Karpas-422 (cell line): ENCODE results near the gene TBC1D7. TPM values are rescaled to one million over a fixed set of nuclear protein-coding genes. Genes with fewer than 3 reads are reported as not detected.

Experiments used
- DNase-seq: peaks from one replicate; pipeline ENCODE4 v3.0.0-alpha.2; 2015
- H2AFZ ChIP-seq: fragments of 200-600 bp; sonication (generic); 2 replicates; pipeline ENCODE4 v1.6.1; 2014; ENCODE audit warnings: antibody characterized with exemption, low read length, mixed read lengths
- H3K27ac ChIP-seq: fragments of 200-600 bp; sonication (generic); 2 replicates; pipeline ENCODE4 v1.5.1; 2014; ENCODE audit warnings: mild to moderate bottlenecking, low read length, moderate library complexity
- H3K27me3 ChIP-seq: fragments of 200-600 bp; sonication (generic); 2 replicates; pipeline ENCODE4 v1.6.1; 2014; ENCODE audit warnings: low read length, mixed read lengths
- H3K36me3 ChIP-seq: fragments of 200-600 bp; sonication (generic); 2 replicates; pipeline ENCODE4 v1.6.1; 2014; ENCODE audit warnings: low read length, mixed read lengths; ENCODE audit not compliant: insufficient read depth
- H3K4me1 ChIP-seq: fragments of 200-600 bp; sonication (generic); 2 replicates; pipeline ENCODE4 v1.6.1; 2014; ENCODE audit warnings: mild to moderate bottlenecking, low read length, mixed read lengths
- H3K4me2 ChIP-seq: fragments of 200-600 bp; sonication (generic); 2 replicates; pipeline ENCODE4 v1.6.1; 2014; ENCODE audit warnings: low read length, low read depth, mild to moderate bottlenecking; ENCODE audit not compliant: poor library complexity, severe bottlenecking
- H3K4me3 ChIP-seq: fragments of 200-600 bp; sonication (generic); 2 replicates; pipeline ENCODE4 v1.5.1; 2014; ENCODE audit warnings: mild to moderate bottlenecking, antibody characterized with exemption, low read length, mixed read lengths
- H3K79me2 ChIP-seq: fragments of 200-600 bp; sonication (generic); 2 replicates; pipeline ENCODE4 v1.6.1; 2014; ENCODE audit warnings: mild to moderate bottlenecking, low read length, mixed read lengths
- H3K9ac ChIP-seq: fragments of 200-600 bp; sonication (generic); 2 replicates; pipeline ENCODE4 v1.6.0; 2014; ENCODE audit warnings: low read length
- H3K9me2 ChIP-seq: fragments of 200-600 bp; sonication (generic), shearing (Covaris generic); replicated peaks from 2 replicates; pipeline ENCODE4 v1.6.0; 2014; ENCODE audit warnings: mild to moderate bottlenecking, low read length, moderate library complexity; ENCODE audit not compliant: insufficient read depth
- H3K9me3 ChIP-seq: fragments of 300-700, 200-600 bp; sonication (generic); 2 replicates; pipeline ENCODE4 v1.6.1; 2014; ENCODE audit warnings: low read length, mixed read lengths
- H4K20me1 ChIP-seq: fragments of 200-600 bp; sonication (generic); 2 replicates; pipeline ENCODE4 v1.6.1; 2014; ENCODE audit warnings: mild to moderate bottlenecking, antibody characterized with exemption, low read length, low read depth; ENCODE audit not compliant: insufficient read depth
- total RNA-seq: library from RNA; depleted of rRNA; stranded (reverse); fragments of >200 nt; shearing (Covaris generic); gene quantifications from 2 replicates; pipeline ENCODE4 v1.2.3, GENCODE V29; 2014; ENCODE audit warnings: low replicate concordance

Gene TBC1D7
- total RNA-seq, 1 experiment from 2014 or later, result 28.6 TPM

DNA sequence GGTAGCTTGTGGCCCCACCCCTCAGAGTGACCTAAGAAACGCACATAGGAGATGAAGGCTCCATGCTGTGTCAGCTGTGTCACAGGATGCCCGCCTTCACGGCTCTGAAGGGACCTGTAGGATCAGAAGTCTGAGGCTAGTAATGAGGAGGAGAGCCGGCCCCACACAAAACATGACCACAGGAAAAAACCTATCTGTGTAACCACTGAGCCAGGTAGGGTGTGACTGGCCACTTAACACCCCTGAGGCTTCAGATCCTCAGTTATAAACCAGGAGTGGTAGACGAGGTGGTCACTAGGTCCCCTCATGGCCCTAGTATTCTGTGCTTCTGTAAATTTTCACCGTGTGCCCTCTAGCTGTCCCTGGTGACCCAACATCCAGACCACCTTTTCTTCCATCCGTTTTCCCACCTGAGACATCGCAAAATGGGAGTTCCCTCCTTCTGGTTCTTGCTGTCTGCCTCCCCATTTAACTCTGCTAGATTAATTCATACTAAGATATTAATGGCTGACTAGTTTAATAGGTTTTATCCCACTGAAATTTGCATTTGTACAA lies 52.8 kb downstream of the TBC1D7 start:
- Histone ChIP-seq H3K79me2 (no peaks in the 10 kb centered on the region), H3K4me1 (peaks cover 38% of the 10 kb centered on the region), H4K20me1 (no peaks in the 10 kb centered on the region), H3K9me3 (no peaks in the 10 kb centered on the region), H3K27ac (no peak overlapping the region), H3K4me3 (no peak overlapping the region), H3K27me3 (no peaks in the 10 kb centered on the region), H3K36me3 (no peaks in the 10 kb centered on the region), H2AFZ (no peak overlapping the region), H3K4me2 (no peak overlapping the region), H3K9ac (no peak overlapping the region), H3K9me2 (no peaks in the 10 kb centered on the region)
- DNase-seq, result no peak

DNA sequence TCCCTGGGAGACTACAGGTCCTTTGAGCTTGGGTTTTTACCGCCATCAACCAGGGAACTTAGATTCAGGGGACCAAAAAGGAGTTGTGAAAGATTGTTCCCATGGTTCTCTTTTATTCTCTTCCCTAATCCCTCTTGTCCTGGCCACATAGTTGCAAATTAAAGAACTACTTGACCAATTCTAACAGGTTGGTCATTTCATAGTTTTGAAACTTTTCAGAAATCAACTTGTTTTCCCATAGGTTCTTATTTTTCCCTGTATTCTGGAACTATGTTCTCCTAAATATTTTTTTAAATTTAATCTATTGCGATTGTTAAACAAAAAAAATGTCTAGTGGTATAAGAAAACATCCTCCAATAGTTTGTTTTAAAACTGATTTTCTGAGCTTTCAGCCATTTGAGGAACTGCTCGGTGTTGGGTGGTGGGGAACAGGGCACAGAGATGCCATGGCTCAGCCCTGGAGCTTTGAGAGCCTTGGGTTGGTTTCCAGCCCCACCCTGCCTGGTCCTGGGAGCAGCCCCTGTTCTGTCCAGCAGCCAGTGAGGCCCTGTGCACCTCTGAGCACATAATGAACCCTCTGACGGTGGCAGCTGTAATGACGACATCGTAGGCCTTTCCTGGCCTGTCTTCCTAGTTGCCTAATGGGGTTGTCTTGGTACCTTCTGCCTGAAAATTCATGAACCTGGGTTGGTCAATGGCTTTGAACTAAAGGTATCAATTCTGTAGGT lies 53.5 kb downstream of the TBC1D7 start:
- H3K36me3 ChIP-seq, result no peaks in the 10 kb centered on the region
- H2AFZ ChIP-seq, result no peak overlapping the region
- peak overlapping the region; percentile 65 for H3K9ac ChIP-seq
- no peaks in the 10 kb centered on the region for H3K9me3 ChIP-seq
- peak overlapping the region; percentile 77 for H3K4me2 ChIP-seq
- H4K20me1 ChIP-seq, result no peaks in the 10 kb centered on the region
- H3K9me2 ChIP-seq, result no peaks in the 10 kb centered on the region
- H3K27me3 ChIP-seq, result no peaks in the 10 kb centered on the region
- H3K79me2 ChIP-seq, result no peaks in the 10 kb centered on the region
- DNase-seq, result no peak
- H3K4me1 ChIP-seq, result peaks cover 38% of the 10 kb centered on the region
- H3K4me3 ChIP-seq, result peak overlapping the region; percentile 60; the same call in 1 of the 2 replicates
- H3K27ac ChIP-seq, result no peak overlapping the region

DNA sequence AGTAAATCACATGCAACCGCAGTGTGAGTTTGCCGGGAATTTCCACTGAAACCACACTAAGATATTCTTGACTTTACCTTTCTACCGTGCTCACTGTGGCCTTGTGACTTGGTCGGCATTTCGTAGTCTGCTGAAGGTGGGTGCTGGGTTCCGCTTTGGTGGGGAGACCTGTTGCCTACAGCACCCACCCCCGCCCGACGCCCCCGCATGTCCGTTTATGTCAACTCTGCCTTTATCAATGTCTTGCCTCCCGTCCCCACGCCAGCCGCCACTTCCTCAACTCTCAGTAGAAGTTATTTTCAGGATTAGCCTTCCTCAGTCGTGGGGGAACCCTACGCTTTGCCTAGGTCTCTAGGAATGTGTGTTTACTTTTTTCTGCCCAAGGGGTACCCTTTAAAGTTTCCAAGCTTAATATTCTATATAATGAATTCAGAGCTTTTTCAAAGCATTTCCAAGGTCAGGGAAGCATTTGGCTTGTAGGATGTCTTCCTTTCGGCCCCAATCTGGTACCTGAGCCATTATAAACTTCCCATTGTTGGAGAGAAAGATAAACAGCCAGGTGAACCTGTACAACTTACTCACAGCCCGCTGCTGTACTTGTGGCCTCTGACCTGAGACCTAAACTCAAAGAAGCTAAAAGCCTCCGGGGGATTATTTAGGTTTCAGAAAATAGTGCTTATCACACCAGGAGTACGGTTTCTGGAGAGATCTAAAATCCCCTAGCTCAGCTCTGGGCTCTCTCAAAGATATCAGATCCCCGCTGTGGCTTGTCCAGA lies 54.2 kb downstream of the TBC1D7 start:
- Histone ChIP-seq H3K4me2 (peak overlapping the region; percentile 77), H3K27ac (no peak overlapping the region), H2AFZ (no peak overlapping the region), H3K79me2 (no peaks in the 10 kb centered on the region), H3K9ac (peak overlapping the region; percentile 65), H3K27me3 (no peaks in the 10 kb centered on the region), H3K9me2 (no peaks in the 10 kb centered on the region), H4K20me1 (no peaks in the 10 kb centered on the region), H3K4me3 (peak overlapping the region; percentile 60), H3K4me1 (peaks cover 38% of the 10 kb centered on the region), H3K36me3 (no peaks in the 10 kb centered on the region), H3K9me3 (no peaks in the 10 kb centered on the region)
- DNase-seq, result peak; percentile 44

DNA sequence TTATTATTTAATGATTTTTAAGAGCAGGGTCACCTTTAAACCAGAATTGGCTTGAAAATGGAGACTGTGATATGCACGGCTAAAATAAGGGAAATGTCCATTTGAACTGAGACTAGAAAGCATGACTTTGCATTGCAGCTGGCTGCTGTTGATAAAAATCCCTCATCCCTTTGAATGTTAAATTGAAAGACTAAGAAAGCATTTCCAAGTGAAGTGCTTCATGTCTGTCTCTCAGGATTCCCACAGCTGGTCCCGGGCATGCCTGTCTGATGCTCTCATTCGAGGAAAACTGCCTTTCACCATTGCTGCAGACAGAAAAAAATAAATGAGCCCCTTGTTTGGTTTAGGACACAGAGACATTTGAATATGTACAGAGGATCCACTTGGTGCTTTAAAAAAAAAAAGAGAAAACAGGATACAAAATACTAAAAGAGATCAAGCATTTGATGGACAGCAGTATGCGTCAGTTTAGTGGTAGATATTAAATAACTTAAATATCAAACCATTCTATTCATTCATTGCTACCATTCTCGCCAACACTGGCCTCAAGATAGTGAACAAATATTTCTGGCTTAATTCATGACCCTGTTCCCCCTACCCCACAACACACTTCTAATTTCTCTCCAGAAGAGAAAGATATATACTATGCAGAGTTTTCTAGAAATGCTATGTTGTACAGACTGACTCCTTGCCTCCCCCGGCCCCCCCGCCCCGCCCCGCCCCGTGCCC lies 55.0 kb downstream of the TBC1D7 start:
- no peaks in the 10 kb centered on the region for H4K20me1 ChIP-seq
- no peaks in the 10 kb centered on the region for H3K9me2 ChIP-seq
- H3K9me3 ChIP-seq, result no peaks in the 10 kb centered on the region
- no peaks in the 10 kb centered on the region for H3K36me3 ChIP-seq
- H3K79me2 ChIP-seq, result no peaks in the 10 kb centered on the region
- peaks cover 38% of the 10 kb centered on the region for H3K4me1 ChIP-seq
- no peak overlapping the region for H3K27ac ChIP-seq
- peak overlapping the region; percentile 77 for H3K4me2 ChIP-seq
- peak overlapping the region; percentile 85; the same call in 1 of the 2 replicates for H2AFZ ChIP-seq
- peak overlapping the region; percentile 65 for H3K9ac ChIP-seq
- H3K27me3 ChIP-seq, result no peaks in the 10 kb centered on the region
- H3K4me3 ChIP-seq, result peak overlapping the region; percentile 60
- DNase-seq, result peak; percentile 49

DNA sequence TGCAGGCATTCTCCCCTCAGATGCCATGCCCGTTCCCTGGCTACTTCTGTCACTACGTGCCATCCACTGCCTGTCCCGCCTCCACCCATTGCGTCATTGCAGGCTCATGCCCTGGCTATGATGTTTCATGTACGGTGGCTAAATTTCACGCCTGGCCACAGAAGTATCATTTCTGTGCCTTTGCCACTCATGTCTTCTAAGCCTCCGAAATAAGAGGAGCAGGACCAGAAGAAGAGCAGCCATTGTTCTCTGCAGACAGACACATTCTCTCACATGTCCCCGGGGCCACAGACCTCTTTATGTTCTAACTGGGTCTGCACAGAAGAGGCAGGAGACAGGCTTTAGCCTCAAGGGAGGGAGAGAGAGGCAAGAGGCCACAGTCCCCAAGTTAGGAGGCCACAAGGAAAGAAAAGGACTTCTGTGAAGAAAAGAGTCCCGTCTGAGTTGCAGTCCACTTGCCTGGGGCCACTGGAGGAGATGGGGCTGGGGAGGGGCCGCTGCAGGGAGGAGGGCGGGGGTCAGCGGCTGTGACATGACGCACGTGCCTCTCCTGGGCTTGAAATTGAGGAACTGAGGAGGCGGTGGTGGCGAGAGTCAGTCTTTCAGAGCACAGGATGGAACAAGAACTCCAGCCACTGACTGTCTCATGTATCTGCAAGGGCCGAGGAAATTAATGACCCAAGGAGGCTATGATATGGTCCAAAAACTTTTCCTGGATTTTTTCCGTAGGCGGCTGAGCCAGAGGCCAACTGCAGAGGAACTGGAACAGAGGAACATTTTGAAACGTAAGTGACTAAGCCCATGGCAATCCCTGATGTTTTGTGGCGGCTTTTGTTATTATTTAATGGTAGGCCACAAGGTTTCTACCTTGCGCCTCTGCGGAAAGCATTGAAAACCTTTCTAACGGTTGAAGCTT lies 55.9 kb downstream of the TBC1D7 start:
- peak overlapping the region; percentile 60 for H3K4me3 ChIP-seq
- peak; percentile 84 for DNase-seq
- no peaks in the 10 kb centered on the region for H3K27me3 ChIP-seq
- peak overlapping the region; percentile 65 for H3K9ac ChIP-seq
- no peaks in the 10 kb centered on the region for H3K79me2 ChIP-seq
- H3K9me2 ChIP-seq, result no peaks in the 10 kb centered on the region
- H3K27ac ChIP-seq, result 0 out of 2 replicates have a peak overlapping the region, but pooled peaks have one; percentile 19
- peaks cover 38% of the 10 kb centered on the region for H3K4me1 ChIP-seq
- no peaks in the 10 kb centered on the region for H4K20me1 ChIP-seq
- no peaks in the 10 kb centered on the region for H3K9me3 ChIP-seq
- no peaks in the 10 kb centered on the region for H3K36me3 ChIP-seq
- peak overlapping the region; percentile 77 for H3K4me2 ChIP-seq
- peak overlapping the region; percentile 85 for H2AFZ ChIP-seq

GRCh38 chr6:13268913-13269518 lies 59.3 kb downstream of the TBC1D7 start:
- H3K79me2 ChIP-seq, result no peaks in the 10 kb centered on the region
- H3K4me2 ChIP-seq, result no peak overlapping the region
- H2AFZ ChIP-seq, result no peak overlapping the region
- H4K20me1 ChIP-seq, result no peaks in the 10 kb centered on the region
- H3K4me3 ChIP-seq, result no peak overlapping the region
- H3K9me2 ChIP-seq, result no peaks in the 10 kb centered on the region
- H3K27ac ChIP-seq, result no peak overlapping the region
- H3K4me1 ChIP-seq, result peaks cover 26% of the 10 kb centered on the region
- no peaks in the 10 kb centered on the region for H3K36me3 ChIP-seq
- DNase-seq, result no peak
- no peaks in the 10 kb centered on the region for H3K27me3 ChIP-seq
- H3K9me3 ChIP-seq, result no peaks in the 10 kb centered on the region
- H3K9ac ChIP-seq, result no peak overlapping the region

- H2AFZ ChIP-seq, result no peak overlapping the region
- no peak overlapping the region for H3K9ac ChIP-seq
- no peaks in the 10 kb centered on the region for H3K9me3 ChIP-seq
- H3K4me1 ChIP-seq, result peaks cover 26% of the 10 kb centered on the region
- H3K79me2 ChIP-seq, result no peaks in the 10 kb centered on the region
- no peaks in the 10 kb centered on the region for H3K9me2 ChIP-seq
- no peaks in the 10 kb centered on the region for H4K20me1 ChIP-seq
- no peaks in the 10 kb centered on the region for H3K27me3 ChIP-seq
- no peak overlapping the region for H3K27ac ChIP-seq
- DNase-seq, result no peak
- H3K36me3 ChIP-seq, result no peaks in the 10 kb centered on the region
- H3K4me2 ChIP-seq, result no peak overlapping the region
- H3K4me3 ChIP-seq, result no peak overlapping the region
These were observed 61.1 kb downstream of the TBC1D7 start for GRCh38 chr6:13267142-13267651.
